ENCODE measurements around the gene PHC1.

GRCh38 chr12:8968761-8969160 is 54.5 kb downstream of the PHC1 start:
- no peak for TF ChIP-seq CTCF (IDR thresholded peaks at IDR 0.05)
- no peak for TF ChIP-seq TCF12 (IDR thresholded peaks at IDR 0.05)
- no peak for TF ChIP-seq USF1 (IDR thresholded peaks at IDR 0.05; ENCODE audit: borderline replicate concordance, low read depth)
- no peak for TF ChIP-seq SMC3 (IDR thresholded peaks at IDR 0.05; ENCODE audit: low read depth, low read length)
- no peak for TF ChIP-seq CHD2 (IDR thresholded peaks at IDR 0.05; ENCODE audit: low read length, partially characterized antibody)
- no peak for TF ChIP-seq RAD21 (IDR thresholded peaks at IDR 0.05; ENCODE audit: low read length)
- TF ChIP-seq EP300 (IDR thresholded peaks at IDR 0.05; ENCODE audit: borderline replicate concordance in 1 of 2, low read depth in 1 of 2, low read length in 1 of 2) = no peak
- TF ChIP-seq POLR2AphosphoS5 (IDR thresholded peaks at IDR 0.05; ENCODE audit: low read depth, low read length) = no peak
- no peak for TF ChIP-seq EZH2phosphoT487 (IDR thresholded peaks at IDR 0.05; ENCODE audit: borderline replicate concordance, low read depth)
- no peak for TF ChIP-seq FOXJ3 (CRISPR knock-in tag; IDR thresholded peaks at IDR 0.05)
- no peak for TF ChIP-seq RXRA (IDR thresholded peaks at IDR 0.05; ENCODE audit: borderline replicate concordance, low read depth)
- no peak for TF ChIP-seq FOXM1 (IDR thresholded peaks at IDR 0.05; ENCODE audit: low read depth)
